Measurements from ENCODE around the gene AGAP1.

AGAP1 gene

GRCh38 chr2:236063994-236064393 is 570.2 kb downstream of the AGAP1 start:
- Histone ChIP-seq H3K9me3 (ENCODE audit: control insufficient read depth in 1 of 2, low read length in 2 of 2) (no peaks in the 10 kb centered on the region), H3K4me1 (ENCODE audit: control insufficient read depth in 1 of 2, insufficient read depth in 2 of 2, low read length in 2 of 2) (no peaks in the 10 kb centered on the region), H3K4me3 (ENCODE audit: low read depth in 1 of 2, low read length in 2 of 2) (no peak overlapping the region), H3K36me3 (ENCODE audit: control insufficient read depth in 1 of 2, insufficient read depth in 2 of 2, low read length in 2 of 2) (no peaks in the 10 kb centered on the region), H3K27ac (ENCODE audit: low read length) (no peak overlapping the region), H3K27me3 (ENCODE audit: low read depth, low read length) (no peaks in the 10 kb centered on the region)

DNA sequence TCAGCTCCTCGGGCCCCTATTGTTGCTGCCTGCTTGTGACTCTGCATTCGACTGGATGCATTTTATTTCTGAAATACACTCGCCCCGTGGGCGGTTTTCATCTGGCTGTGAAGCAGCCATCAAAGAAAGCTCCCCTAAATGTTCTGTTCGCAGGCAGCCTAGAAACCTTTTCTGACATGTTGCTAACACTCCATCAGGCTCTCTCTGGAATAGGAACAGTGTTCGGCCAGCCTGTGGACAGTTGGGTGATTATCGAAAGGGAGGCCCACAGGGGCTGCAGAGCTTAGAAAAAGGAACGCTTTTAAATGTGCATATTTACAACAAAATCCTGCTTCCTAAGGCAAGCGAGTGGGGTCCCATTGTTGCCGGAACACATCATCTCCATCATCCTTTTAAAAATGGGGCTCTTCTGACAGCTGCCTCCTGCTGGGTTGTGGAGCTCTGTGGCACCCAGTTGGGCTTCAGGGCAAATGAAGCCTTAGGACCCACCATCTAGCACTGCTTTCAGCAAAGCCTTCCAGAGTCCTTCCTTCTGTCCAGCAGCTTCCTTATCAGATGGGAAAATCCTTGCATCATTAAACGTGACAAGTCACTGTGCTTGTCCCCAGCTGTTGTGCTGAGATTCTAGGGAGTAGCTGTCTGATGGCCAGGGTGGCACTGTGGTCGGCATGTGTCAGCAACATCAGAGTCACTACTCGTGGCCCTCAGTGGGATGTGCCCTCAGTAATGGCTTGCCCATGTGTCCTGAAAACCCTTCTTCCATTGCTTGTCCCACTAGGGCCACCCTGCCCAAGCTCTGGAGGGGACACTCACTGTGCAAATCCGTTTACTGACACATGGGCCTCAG is 571.7 kb downstream of the AGAP1 start:
- H3K4me3 ChIP-seq (ENCODE audit: low read depth in 1 of 2, low read length in 2 of 2) = no peak overlapping the region
- no peaks in the 10 kb centered on the region for H3K27me3 ChIP-seq (ENCODE audit: low read depth, low read length)
- no peaks in the 10 kb centered on the region for H3K4me1 ChIP-seq (ENCODE audit: control insufficient read depth in 1 of 2, insufficient read depth in 2 of 2, low read length in 2 of 2)
- H3K9me3 ChIP-seq (ENCODE audit: control insufficient read depth in 1 of 2, low read length in 2 of 2) = no peaks in the 10 kb centered on the region
- H3K27ac ChIP-seq (ENCODE audit: low read length) = no peak overlapping the region
- H3K36me3 ChIP-seq (ENCODE audit: control insufficient read depth in 1 of 2, insufficient read depth in 2 of 2, low read length in 2 of 2) = no peaks in the 10 kb centered on the region

GRCh38 chr2:236070236-236070635 is 576.4 kb downstream of the AGAP1 start:
- H3K27ac ChIP-seq (ENCODE audit: low read length) = no peak overlapping the region
- no peaks in the 10 kb centered on the region for H3K36me3 ChIP-seq (ENCODE audit: control insufficient read depth in 1 of 2, insufficient read depth in 2 of 2, low read length in 2 of 2)
- H3K9me3 ChIP-seq (ENCODE audit: control insufficient read depth in 1 of 2, low read length in 2 of 2) = no peaks in the 10 kb centered on the region
- H3K4me3 ChIP-seq (ENCODE audit: low read depth in 1 of 2, low read length in 2 of 2) = no peak overlapping the region
- no peaks in the 10 kb centered on the region for H3K4me1 ChIP-seq (ENCODE audit: control insufficient read depth in 1 of 2, insufficient read depth in 2 of 2, low read length in 2 of 2)
- no peaks in the 10 kb centered on the region for H3K27me3 ChIP-seq (ENCODE audit: low read depth, low read length)

DNA sequence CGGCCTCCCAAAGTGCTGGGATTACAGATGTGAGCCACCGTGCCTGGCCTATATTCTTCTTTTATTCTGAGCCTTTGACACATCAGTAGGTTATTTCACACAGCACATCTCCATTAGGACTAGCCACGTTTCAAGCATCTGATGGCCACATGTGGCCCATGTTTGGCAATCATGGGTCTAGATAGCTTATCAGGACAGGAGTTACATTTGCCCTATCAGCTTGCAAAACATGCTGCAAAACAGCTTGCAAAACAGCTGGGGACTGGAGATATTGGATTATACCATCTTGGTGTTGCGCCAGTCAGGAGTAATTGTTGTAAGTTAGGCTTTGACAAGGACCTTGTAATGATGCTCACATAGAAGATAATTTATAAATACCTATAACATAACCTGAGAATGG is 579.4 kb downstream of the AGAP1 start:
- Histone ChIP-seq H3K27ac (ENCODE audit: low read length) (no peak overlapping the region), H3K4me1 (ENCODE audit: control insufficient read depth in 1 of 2, insufficient read depth in 2 of 2, low read length in 2 of 2) (no peaks in the 10 kb centered on the region), H3K36me3 (ENCODE audit: control insufficient read depth in 1 of 2, insufficient read depth in 2 of 2, low read length in 2 of 2) (peaks cover 0 to 3% of the 10 kb centered on the region in 2 donors), H3K27me3 (ENCODE audit: low read depth, low read length) (no peaks in the 10 kb centered on the region), H3K9me3 (ENCODE audit: control insufficient read depth in 1 of 2, low read length in 2 of 2) (no peaks in the 10 kb centered on the region), H3K4me3 (ENCODE audit: low read depth in 1 of 2, low read length in 2 of 2) (no peak overlapping the region)

DNA sequence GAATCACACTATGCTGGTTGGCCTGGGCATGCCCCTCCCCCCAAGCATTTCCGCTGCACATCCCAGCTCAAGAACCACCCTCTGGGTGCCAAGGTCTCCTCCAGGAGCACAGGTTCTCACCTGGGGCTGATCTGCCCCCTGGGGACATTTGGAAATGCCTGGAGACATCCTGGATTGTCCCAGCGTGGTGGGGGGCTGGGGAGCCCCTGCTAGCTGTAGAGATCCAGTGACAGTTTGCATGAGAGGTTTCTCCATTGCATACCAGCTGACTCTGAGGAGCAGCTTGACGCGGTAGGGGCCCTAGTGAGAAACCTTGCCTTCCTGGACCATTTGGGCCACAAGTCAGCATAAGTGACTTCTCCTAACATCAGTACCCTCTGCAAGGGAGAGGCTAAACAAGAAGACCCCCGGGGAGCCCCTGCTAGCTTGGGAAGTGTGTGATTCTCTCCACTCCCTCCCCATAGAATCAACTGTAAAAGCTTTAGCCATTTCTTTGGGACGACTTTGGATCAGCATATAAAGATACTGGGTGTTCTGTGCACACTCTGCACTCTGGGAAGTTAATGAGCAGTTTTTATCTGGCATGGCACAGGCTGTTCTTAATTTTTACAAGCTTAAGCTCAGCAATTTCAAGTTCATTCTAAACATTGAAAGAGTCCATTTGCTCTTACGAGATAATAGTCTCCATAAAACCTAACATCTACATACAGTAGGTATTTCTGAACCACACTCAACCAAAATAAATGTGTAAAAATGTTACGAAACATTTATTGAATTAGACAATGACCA is 580.2 kb downstream of the AGAP1 start:
- Histone ChIP-seq H3K27ac (ENCODE audit: low read length) (no peak overlapping the region), H3K9me3 (ENCODE audit: control insufficient read depth in 1 of 2, low read length in 2 of 2) (no peaks in the 10 kb centered on the region), H3K4me3 (ENCODE audit: low read depth in 1 of 2, low read length in 2 of 2) (no peak overlapping the region), H3K36me3 (ENCODE audit: control insufficient read depth in 1 of 2, insufficient read depth in 2 of 2, low read length in 2 of 2) (peaks cover 0 to 7% of the 10 kb centered on the region in 2 donors), H3K27me3 (ENCODE audit: low read depth, low read length) (no peaks in the 10 kb centered on the region), H3K4me1 (ENCODE audit: control insufficient read depth in 1 of 2, insufficient read depth in 2 of 2, low read length in 2 of 2) (no peaks in the 10 kb centered on the region)

DNA sequence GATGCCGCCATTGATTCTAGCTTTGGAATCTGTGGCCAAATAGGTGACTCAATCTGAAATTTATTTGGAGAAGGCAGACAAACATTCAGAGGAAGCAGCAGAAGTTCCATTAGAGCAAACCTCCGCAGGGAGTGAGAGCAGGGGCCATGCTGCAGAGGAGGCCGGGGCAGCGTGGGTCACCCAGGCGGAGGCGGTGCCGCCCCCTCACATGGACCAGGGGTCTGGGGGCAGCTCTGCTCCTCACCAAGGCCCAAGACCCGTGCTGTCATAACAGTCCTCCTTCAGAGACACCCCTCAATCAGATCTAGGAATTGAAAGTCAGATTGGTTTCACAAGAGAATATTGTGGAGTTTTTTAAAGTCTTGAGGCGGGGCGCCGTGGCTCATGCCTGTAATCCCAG is 582.0 kb downstream of the AGAP1 start:
- Histone ChIP-seq H3K9me3 (ENCODE audit: control insufficient read depth in 1 of 2, low read length in 2 of 2) (no peaks in the 10 kb centered on the region), H3K36me3 (ENCODE audit: control insufficient read depth in 1 of 2, insufficient read depth in 2 of 2, low read length in 2 of 2) (peaks cover 0 to 14% of the 10 kb centered on the region in 2 donors), H3K4me3 (ENCODE audit: low read depth in 1 of 2, low read length in 2 of 2) (no peak overlapping the region), H3K4me1 (ENCODE audit: control insufficient read depth in 1 of 2, insufficient read depth in 2 of 2, low read length in 2 of 2) (no peaks in the 10 kb centered on the region), H3K27ac (ENCODE audit: low read length) (no peak overlapping the region), H3K27me3 (ENCODE audit: low read depth, low read length) (no peaks in the 10 kb centered on the region)

GRCh38 chr2:236078297-236079255 is 584.7 kb downstream of the AGAP1 start:
- peaks cover 0 to 14% of the 10 kb centered on the region in 2 donors for H3K36me3 ChIP-seq (ENCODE audit: control insufficient read depth in 1 of 2, insufficient read depth in 2 of 2, low read length in 2 of 2)
- H3K9me3 ChIP-seq (ENCODE audit: control insufficient read depth in 1 of 2, low read length in 2 of 2) = no peaks in the 10 kb centered on the region
- no peak overlapping the region for H3K27ac ChIP-seq (ENCODE audit: low read length)
- H3K27me3 ChIP-seq (ENCODE audit: low read depth, low read length) = no peaks in the 10 kb centered on the region
- no peaks in the 10 kb centered on the region for H3K4me1 ChIP-seq (ENCODE audit: control insufficient read depth in 1 of 2, insufficient read depth in 2 of 2, low read length in 2 of 2)
- no peak overlapping the region for H3K4me3 ChIP-seq (ENCODE audit: low read depth in 1 of 2, low read length in 2 of 2)

- H3K9me3 ChIP-seq (ENCODE audit: control insufficient read depth in 1 of 2, low read length in 2 of 2) = no peaks in the 10 kb centered on the region
- no peaks in the 10 kb centered on the region for H3K27me3 ChIP-seq (ENCODE audit: low read depth, low read length)
- H3K4me1 ChIP-seq (ENCODE audit: control insufficient read depth in 1 of 2, insufficient read depth in 2 of 2, low read length in 2 of 2) = no peaks in the 10 kb centered on the region
- no peak overlapping the region for H3K4me3 ChIP-seq (ENCODE audit: low read depth in 1 of 2, low read length in 2 of 2)
- peaks cover 0 to 14% of the 10 kb centered on the region in 2 donors for H3K36me3 ChIP-seq (ENCODE audit: control insufficient read depth in 1 of 2, insufficient read depth in 2 of 2, low read length in 2 of 2)
- no peak overlapping the region for H3K27ac ChIP-seq (ENCODE audit: low read length)
Observed at GRCh38 chr2:236080412-236080811, 586.6 kb downstream of the AGAP1 start.

DNA sequence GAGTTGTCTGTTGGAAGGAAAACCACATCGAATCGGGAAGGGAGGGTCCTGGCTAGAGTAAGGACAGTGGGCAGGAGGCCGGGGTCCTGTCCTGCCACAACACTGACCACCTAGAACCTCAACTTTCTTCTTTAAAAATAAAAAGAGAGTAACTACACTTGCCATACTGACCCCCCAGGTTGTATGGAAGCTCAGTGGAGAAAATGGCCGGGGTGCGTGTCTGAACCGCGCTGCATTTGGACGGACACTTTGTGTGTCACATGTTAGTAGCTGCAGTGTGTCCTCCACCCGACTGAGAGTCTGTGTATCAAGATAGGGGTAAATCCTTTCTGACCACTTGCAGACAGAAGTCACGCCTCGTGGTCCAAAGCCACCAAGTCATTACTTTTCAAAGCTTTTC is 587.3 kb downstream of the AGAP1 start:
- Histone ChIP-seq H3K9me3 (ENCODE audit: control insufficient read depth in 1 of 2, low read length in 2 of 2) (no peaks in the 10 kb centered on the region), H3K36me3 (ENCODE audit: control insufficient read depth in 1 of 2, insufficient read depth in 2 of 2, low read length in 2 of 2) (peaks cover 0 to 14% of the 10 kb centered on the region in 2 donors), H3K4me3 (ENCODE audit: low read depth in 1 of 2, low read length in 2 of 2) (no peak overlapping the region), H3K4me1 (ENCODE audit: control insufficient read depth in 1 of 2, insufficient read depth in 2 of 2, low read length in 2 of 2) (no peaks in the 10 kb centered on the region), H3K27me3 (ENCODE audit: low read depth, low read length) (no peaks in the 10 kb centered on the region), H3K27ac (ENCODE audit: low read length) (no peak overlapping the region)

GRCh38 chr2:236082061-236082460 is 588.2 kb downstream of the AGAP1 start:
- no peaks in the 10 kb centered on the region for H3K27me3 ChIP-seq (ENCODE audit: low read depth, low read length)
- no peak overlapping the region for H3K4me3 ChIP-seq (ENCODE audit: low read depth in 1 of 2, low read length in 2 of 2)
- no peaks in the 10 kb centered on the region for H3K4me1 ChIP-seq (ENCODE audit: control insufficient read depth in 1 of 2, insufficient read depth in 2 of 2, low read length in 2 of 2)
- no peak overlapping the region for H3K27ac ChIP-seq (ENCODE audit: low read length)
- peaks cover 0 to 14% of the 10 kb centered on the region in 2 donors for H3K36me3 ChIP-seq (ENCODE audit: control insufficient read depth in 1 of 2, insufficient read depth in 2 of 2, low read length in 2 of 2)
- no peaks in the 10 kb centered on the region for H3K9me3 ChIP-seq (ENCODE audit: control insufficient read depth in 1 of 2, low read length in 2 of 2)

GRCh38 chr2:236083934-236084333 is 590.1 kb downstream of the AGAP1 start:
- no peak overlapping the region for H3K27ac ChIP-seq (ENCODE audit: low read length)
- peaks cover 0 to 7% of the 10 kb centered on the region in 2 donors for H3K36me3 ChIP-seq (ENCODE audit: control insufficient read depth in 1 of 2, insufficient read depth in 2 of 2, low read length in 2 of 2)
- no peaks in the 10 kb centered on the region for H3K9me3 ChIP-seq (ENCODE audit: control insufficient read depth in 1 of 2, low read length in 2 of 2)
- no peak overlapping the region for H3K4me3 ChIP-seq (ENCODE audit: low read depth in 1 of 2, low read length in 2 of 2)
- H3K4me1 ChIP-seq (ENCODE audit: control insufficient read depth in 1 of 2, insufficient read depth in 2 of 2, low read length in 2 of 2) = no peaks in the 10 kb centered on the region
- H3K27me3 ChIP-seq (ENCODE audit: low read depth, low read length) = no peaks in the 10 kb centered on the region

All from muscle layer of duodenum (tissue), 2 donors.